IPS-20b (cell line): ENCODE data around the gene CACNB4.

Source experiments
- H3K27ac ChIP-seq: one replicate; pipeline ENCODE4 v1.5.1; 2013; ENCODE audit warnings: low read length
- H3K27me3 ChIP-seq: 2 replicates; pipeline ENCODE4 v1.6.1; 2013; ENCODE audit warnings: mild to moderate bottlenecking, low read length, inconsistent platforms; ENCODE audit not compliant: insufficient read depth
- H3K36me3 ChIP-seq: 2 replicates; pipeline ENCODE4 v1.6.1; 2013; ENCODE audit warnings: low read depth, mild to moderate bottlenecking, inconsistent platforms, low read length, moderate library complexity; ENCODE audit not compliant: insufficient read depth
- H3K4me1 ChIP-seq: 2 replicates; pipeline ENCODE4 v1.6.1; 2013; ENCODE audit warnings: mild to moderate bottlenecking, control low read depth, inconsistent platforms, low read length, moderate library complexity; ENCODE audit not compliant: insufficient read depth
- H3K4me3 ChIP-seq: 2 replicates; pipeline ENCODE4 v1.5.1; 2013; ENCODE audit warnings: mild to moderate bottlenecking, low read length, inconsistent platforms
- H3K9ac ChIP-seq: 2 replicates; pipeline ENCODE4 v1.6.1; 2013; ENCODE audit warnings: low read depth, mild to moderate bottlenecking, inconsistent platforms, low read length, moderate library complexity
- H3K9me3 ChIP-seq: 2 replicates; pipeline ENCODE4 v1.6.1; 2013; ENCODE audit warnings: mild to moderate bottlenecking, low read depth, low read length, inconsistent platforms; ENCODE audit not compliant: insufficient read depth

Gene CACNB4

DNA sequence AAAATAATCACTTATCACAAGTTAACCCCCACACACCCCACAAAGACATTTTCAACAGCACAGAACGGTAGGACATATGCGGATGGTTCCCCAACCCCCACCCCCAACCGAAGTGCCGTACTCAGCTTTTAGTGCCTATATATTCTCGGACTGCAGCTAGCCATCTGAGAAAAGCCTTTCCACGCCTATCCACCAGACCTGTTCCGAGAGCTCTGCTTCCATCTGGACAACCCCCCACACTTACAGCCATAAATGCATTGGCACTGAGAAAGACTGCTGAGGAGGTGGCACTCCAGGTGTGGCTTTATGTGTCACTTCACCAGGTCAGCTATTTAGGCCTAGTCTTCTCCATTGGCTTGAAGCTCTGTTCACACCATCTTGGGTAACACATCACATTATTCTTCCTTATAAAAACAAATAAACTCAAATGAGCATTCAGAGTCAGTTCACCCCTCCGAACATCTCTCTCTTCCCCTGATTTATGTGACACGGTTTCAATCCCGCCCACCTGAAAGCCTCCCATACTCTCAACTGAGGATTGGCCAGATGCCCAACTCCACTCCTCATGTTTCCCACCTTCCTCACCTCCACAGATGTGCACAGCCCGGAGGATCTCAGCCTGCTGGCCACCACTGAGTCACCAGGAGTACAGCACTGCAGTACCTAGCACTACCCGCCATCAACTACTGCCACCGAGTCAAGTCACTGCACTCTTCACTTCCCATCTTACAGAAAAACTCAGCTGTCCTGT, 127.4 kb downstream of the CACNB4 start:
- Histone ChIP-seq H3K4me1 (peaks cover 13% of the 10 kb centered on the region), H3K36me3 (no peaks in the 10 kb centered on the region), H3K27me3 (no peaks in the 10 kb centered on the region), H3K27ac (no peak overlapping the region), H3K4me3 (no peak overlapping the region), H3K9me3 (no peaks in the 10 kb centered on the region), H3K9ac (no peak overlapping the region)

DNA sequence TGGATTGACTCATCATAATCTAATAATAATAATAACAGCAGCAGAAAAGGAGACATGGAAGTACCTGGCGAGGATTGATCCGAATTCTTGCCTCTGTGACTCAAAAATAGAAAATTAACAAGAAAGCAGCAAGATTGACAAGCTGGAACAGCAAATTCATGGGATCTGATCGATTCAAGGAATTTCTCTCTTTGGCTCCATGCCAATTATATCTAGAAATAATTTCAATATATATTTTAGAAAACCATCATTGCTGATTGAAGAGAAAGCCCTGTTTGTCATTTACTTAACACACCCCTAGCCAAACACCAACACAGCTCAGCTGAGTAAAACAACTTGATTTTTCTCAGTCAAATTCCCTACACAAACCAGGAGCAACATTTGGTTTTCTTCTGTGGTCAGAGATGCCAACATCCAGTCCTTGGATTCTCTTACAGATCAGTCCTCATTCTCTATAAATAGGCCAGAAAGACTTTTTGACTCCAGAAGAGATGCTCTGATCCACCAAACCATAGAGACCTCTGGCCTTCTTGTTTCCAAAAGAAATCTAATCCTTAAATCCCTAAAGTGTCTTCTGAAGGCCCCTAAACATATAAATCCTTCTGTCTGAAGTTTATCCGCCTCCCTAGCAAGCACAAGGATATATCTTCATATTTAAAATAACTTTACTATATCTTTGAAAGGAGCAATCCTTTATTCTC, 129.9 kb downstream of the CACNB4 start:
- Histone ChIP-seq H3K36me3 (no peaks in the 10 kb centered on the region), H3K4me1 (peaks cover 13% of the 10 kb centered on the region), H3K9ac (no peak overlapping the region), H3K27me3 (no peaks in the 10 kb centered on the region), H3K27ac (no peak overlapping the region), H3K4me3 (no peak overlapping the region), H3K9me3 (no peaks in the 10 kb centered on the region)

DNA sequence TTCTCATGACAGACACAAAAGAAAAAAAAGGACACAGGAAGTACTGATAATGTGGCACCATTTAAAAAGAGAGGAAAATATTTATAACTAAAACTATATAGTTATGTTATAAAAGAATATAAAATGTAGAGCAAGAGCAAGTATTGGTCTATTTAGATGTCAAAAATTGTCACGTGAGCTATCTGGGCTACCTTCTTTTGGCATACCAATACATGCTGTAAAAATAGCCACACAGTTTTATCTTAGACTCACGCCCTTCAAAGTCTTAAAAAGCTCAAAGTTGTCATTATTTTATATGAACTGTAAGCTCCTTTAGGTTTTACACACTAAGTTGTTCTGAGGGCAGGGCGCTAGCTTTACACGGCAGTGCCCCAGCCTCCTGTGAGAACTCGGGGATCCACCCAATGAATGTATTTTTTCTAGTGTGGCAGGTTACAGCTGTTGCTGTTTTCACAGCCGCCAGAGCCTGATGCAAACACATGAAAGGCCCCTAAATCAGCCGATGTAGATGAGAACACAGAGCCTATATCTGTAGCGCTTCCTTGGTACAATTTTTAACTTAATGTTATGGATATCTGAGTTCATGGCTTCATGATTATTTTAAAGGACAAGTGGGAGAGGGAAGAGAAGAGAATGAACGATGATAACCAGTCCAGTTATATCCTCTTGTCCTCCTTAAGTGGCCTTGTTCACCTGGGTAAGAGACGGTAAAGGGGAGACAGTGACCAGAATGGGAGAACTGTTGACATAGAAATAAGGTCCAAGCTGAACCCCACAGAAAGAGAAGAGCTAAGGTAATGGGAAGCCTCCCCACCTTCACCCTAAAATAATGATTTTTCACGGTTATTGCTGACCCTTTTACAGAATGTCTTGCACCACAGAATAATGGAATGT, 130.8 kb downstream of the CACNB4 start:
- Histone ChIP-seq H3K27me3 (no peaks in the 10 kb centered on the region), H3K36me3 (no peaks in the 10 kb centered on the region), H3K9me3 (no peaks in the 10 kb centered on the region), H3K27ac (no peak overlapping the region), H3K4me1 (peaks cover 6% of the 10 kb centered on the region), H3K4me3 (no peak overlapping the region), H3K9ac (no peak overlapping the region)

DNA sequence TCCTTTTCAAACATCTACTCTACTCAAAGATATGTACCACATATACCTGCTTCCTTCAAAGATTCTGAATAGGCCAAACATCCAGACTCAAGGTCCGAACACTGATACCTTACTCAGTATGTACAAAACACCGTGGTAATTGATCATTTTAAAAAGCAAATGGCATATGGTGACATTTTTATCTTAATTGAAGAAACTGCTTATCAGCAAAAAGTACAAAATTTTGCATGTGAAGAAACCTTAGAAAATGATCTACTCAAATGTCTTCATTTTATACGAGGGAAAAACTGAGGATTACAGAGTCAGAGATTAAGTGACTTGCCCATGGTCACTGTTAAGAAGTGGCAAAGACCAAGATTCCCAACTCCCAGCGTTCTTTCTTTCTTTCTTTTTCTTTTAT, 133.0 kb downstream of the CACNB4 start:
- Histone ChIP-seq H3K4me3 (no peak overlapping the region), H3K9ac (no peak overlapping the region), H3K36me3 (no peaks in the 10 kb centered on the region), H3K27ac (no peak overlapping the region), H3K27me3 (no peaks in the 10 kb centered on the region), H3K9me3 (no peaks in the 10 kb centered on the region), H3K4me1 (no peaks in the 10 kb centered on the region; the same call in 1 of the 2 replicates)

DNA sequence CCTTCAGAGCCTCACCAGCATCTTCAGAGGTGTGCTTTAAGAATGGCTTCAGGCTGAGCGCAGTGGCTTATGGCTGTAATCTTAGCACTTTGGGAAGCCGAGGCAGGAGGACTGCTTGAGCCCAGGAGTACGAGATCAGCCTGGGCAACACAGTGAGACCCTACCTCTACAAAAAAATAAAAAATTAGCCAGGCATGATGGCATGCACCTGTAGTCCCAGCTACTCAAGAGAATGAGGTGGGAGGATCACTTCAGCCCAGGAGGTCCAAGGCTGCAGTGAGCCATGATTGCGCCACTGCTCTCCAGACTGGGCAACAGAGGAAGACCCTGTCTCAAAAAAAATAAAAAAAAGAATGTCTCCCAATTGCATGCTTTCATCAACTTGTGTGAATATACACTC, 137.3 kb downstream of the CACNB4 start:
- H3K27me3 ChIP-seq = no peaks in the 10 kb centered on the region
- H3K36me3 ChIP-seq = no peaks in the 10 kb centered on the region
- H3K4me1 ChIP-seq = no peaks in the 10 kb centered on the region
- H3K9me3 ChIP-seq = no peaks in the 10 kb centered on the region
- H3K4me3 ChIP-seq = no peak overlapping the region
- H3K27ac ChIP-seq = no peak overlapping the region
- no peak overlapping the region for H3K9ac ChIP-seq

DNA sequence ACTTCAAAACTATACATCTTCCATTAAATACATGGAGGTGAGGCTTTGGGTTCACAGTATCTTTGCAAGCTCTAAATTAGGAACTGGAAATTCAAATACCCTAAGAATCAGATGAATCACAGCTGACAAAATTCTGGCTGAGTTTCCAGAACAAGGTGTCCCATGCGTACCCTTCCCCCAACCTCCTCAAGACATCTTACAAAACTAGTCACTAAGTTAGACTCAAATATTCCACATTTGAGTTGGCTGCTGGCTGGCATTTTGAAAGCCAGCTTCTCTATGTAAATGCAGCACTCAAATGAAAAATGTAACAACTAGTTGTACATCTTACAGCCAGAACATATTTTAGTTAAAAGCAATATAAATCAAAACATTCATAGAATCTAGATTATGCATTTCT, 139.6 kb downstream of the CACNB4 start:
- Histone ChIP-seq H3K4me3 (no peak overlapping the region), H3K9ac (no peak overlapping the region), H3K9me3 (no peaks in the 10 kb centered on the region), H3K27ac (no peak overlapping the region), H3K27me3 (no peaks in the 10 kb centered on the region), H3K4me1 (no peaks in the 10 kb centered on the region), H3K36me3 (no peaks in the 10 kb centered on the region)

DNA sequence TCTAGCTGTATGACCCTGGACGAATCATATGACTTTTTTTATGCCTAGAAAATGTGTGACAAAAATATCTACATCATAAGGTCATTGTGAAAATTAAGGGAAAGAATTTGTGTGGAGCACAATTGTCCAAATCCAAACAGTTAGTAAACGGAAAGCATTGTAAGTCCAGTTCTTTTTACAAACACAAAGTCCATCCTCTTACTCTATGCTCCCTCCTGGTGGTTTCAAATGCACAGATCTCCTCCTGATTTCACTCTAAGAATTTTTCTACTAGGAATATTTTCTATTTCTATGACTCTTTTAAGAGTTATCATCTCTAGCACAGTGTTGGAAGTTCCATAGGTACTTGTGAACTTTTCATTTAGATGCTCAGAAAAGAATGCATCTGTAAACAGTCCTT, 145.4 kb downstream of the CACNB4 start:
- H3K4me3 ChIP-seq = no peak overlapping the region
- H3K36me3 ChIP-seq = no peaks in the 10 kb centered on the region
- no peaks in the 10 kb centered on the region for H3K4me1 ChIP-seq
- no peaks in the 10 kb centered on the region for H3K9me3 ChIP-seq
- no peak overlapping the region for H3K27ac ChIP-seq
- no peaks in the 10 kb centered on the region for H3K27me3 ChIP-seq
- no peak overlapping the region for H3K9ac ChIP-seq

DNA sequence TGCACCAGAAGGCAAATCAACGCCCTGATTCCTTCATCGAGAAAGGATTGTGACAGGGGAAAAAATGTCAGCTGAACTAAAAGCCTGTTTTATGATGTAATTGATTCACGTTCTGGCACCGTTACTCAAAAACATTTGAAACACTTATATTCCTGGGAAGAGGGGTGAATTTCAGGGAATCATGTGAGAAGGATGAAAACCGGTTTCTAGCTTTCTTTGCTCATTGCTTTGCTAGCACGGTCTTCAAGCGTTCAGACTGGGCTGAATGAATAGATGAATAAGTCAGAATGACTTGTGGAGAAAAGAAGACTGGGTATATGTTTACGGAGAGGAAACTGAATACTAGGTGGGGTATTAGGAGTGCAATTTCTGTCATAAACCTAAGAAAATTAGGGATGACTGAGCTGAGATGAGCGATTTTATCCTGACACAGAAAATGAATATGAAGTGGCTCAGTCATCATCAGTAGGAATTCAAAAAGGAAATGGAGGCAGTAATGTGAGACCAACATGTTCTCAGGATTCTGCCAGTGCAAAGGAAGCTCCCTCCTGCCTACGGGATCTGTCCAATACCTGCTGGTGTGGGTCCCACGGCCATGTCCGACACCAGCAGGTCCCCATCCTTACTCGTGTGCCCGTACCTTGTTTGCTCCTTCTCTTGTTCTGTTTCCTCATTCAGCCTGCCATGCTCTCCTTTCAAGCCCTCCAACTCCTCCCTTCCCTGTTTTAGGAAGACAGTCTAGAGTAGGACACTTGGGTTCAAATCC, 146.0 kb downstream of the CACNB4 start:
- Histone ChIP-seq H3K27ac (no peak overlapping the region), H3K4me1 (peaks cover 3% of the 10 kb centered on the region; the same call in 1 of the 2 replicates), H3K36me3 (no peaks in the 10 kb centered on the region), H3K27me3 (no peaks in the 10 kb centered on the region), H3K4me3 (no peak overlapping the region), H3K9me3 (no peaks in the 10 kb centered on the region), H3K9ac (no peak overlapping the region)

DNA sequence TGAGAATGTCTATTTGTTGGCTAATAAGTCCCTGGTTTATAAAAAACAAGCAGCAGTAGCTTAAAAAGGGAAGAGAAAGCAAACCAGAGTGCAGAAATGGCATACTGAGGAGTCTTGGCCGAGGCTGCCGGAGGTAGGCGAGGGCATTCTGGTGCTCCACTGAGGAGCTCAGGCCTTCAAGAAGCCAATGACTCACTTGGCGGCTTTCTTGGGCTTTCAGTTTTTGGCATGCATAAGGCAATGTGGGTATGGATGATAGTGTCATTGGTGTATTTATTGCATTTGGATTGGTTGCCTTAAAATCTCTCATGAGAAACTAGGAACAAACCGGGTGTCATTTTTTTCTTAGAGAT, 151.1 kb downstream of the CACNB4 start:
- Histone ChIP-seq H3K27me3 (no peaks in the 10 kb centered on the region), H3K9ac (no peak overlapping the region), H3K4me1 (peaks cover 9% of the 10 kb centered on the region; the same call in 1 of the 2 replicates), H3K36me3 (no peaks in the 10 kb centered on the region), H3K9me3 (peaks cover 7% of the 10 kb centered on the region; the same call in 1 of the 2 replicates), H3K4me3 (peak overlapping the region; percentile 63; the same call in 1 of the 2 replicates), H3K27ac (no peak overlapping the region)

DNA sequence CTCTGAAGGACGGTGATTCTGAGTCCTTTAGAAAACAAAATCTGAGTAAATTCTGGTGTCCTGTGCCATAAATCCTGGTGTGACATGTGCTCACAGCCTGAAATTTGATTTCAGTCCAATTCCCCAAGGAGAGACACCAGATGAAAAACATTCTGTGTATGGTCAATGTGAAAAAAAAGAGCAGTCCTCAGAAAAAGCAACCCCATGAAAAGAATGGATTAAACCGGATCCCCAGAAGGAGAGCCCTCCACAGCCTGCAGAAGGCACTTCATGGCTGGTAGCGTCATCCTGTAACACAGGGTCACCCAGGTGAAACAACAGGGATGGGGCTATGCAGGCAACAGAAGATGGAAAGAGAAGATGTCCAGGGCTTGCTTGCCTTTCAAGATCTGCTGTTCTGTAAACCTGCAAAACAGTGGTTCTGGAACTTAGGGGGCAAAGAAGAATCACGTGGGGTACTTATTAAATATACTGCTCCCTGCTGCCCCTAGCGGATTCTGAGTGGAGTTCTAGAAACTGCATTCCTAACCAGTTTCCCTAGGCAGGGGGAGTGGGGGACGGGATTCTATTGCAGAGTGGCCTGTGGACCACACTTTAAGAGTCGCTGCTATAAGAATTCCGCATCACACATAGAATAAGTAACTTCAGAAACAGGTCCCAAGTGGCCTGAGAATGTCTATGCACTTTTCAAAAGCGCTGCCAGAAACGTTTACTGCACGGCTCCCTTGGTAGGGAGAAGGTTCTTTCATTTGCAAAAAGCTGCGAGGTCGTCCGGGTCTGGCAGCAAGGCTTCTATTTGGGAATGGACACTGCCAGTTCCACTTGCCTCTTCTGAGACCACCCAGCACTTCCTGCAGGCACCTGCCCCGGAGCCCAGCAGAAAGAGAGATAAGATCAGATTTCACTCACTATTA, 151.7 kb downstream of the CACNB4 start:
- Histone ChIP-seq H3K9ac (no peak overlapping the region), H3K36me3 (no peaks in the 10 kb centered on the region), H3K9me3 (peaks cover 7% of the 10 kb centered on the region; the same call in 1 of the 2 replicates), H3K27me3 (no peaks in the 10 kb centered on the region), H3K27ac (no peak overlapping the region), H3K4me1 (peaks cover 9% of the 10 kb centered on the region; the same call in 1 of the 2 replicates), H3K4me3 (peak overlapping the region; percentile 63)
